ENCODE data around the gene UBR4.

The UBR4 gene

GRCh38 chr1:19240673-19241538 is 30.8 kb upstream of the UBR4 start:
- Histone ChIP-seq H3K4me2 (ENCODE audit: low read length, poor library complexity, severe bottlenecking) (no peak overlapping the region), H3K18ac (ENCODE audit: low read depth in 1 of 2, low read length in 2 of 2) (no peak overlapping the region), H3K9ac (ENCODE audit: low read length) (peak overlapping the region; percentile 74), H3K79me1 (replicated peaks; ENCODE audit: low read length, poor library complexity, severe bottlenecking) (peaks cover 31% of the 10 kb centered on the region), H3K4ac (ENCODE audit: low read depth in 1 of 2, low read length in 2 of 2) (no peak overlapping the region), H3K27ac (ENCODE audit: low read length, poor library complexity, severe bottlenecking) (no peak overlapping the region), H3K9me3 (ENCODE audit: control insufficient read depth, low read length) (no peaks in the 10 kb centered on the region), H2BK15ac (ENCODE audit: low read depth, poor library complexity, severe bottlenecking) (no peak overlapping the region), H3K4me3 (ENCODE audit: insufficient read depth in 1 of 2, low read depth in 1 of 2, low read length in 2 of 2) (no peak overlapping the region), H3K4me1 (ENCODE audit: control insufficient read depth, insufficient read depth, low read depth, low read length) (no peaks in the 10 kb centered on the region), H3K27me3 (ENCODE audit: control insufficient read depth in 1 of 2, insufficient read depth in 1 of 2, low read length in 2 of 2) (no peaks in the 10 kb centered on the region), H2AK5ac (ENCODE audit: low read length, severe bottlenecking) (no peak overlapping the region), H3K23ac (ENCODE audit: low read length in 2 of 2) (no peak overlapping the region), H2BK120ac (ENCODE audit: low read depth, low read length) (no peak overlapping the region), H4K91ac (ENCODE audit: low read length) (no peak overlapping the region), H2BK12ac (ENCODE audit: low read length in 2 of 2) (no peak overlapping the region), H3K14ac (ENCODE audit: low read length in 2 of 2) (no peak overlapping the region), H4K8ac (ENCODE audit: low read length) (no peak overlapping the region), H2AFZ (ENCODE audit: low read depth, low read length) (no peak overlapping the region), H3K36me3 (ENCODE audit: control insufficient read depth in 1 of 2, insufficient read depth in 2 of 2, low read depth in 1 of 2, low read length in 2 of 2) (peaks cover 66 to 83% of the 10 kb centered on the region in 2 experiments), H2BK5ac (ENCODE audit: low read depth, low read length, poor library complexity, severe bottlenecking) (no peak overlapping the region)
- 93% methylated on average over 7 of the region's 7 CpGs for WGBS
- DNase-seq = peak; percentile 70

GRCh38 chr1:19239876-19240275 is 29.8 kb upstream of the UBR4 start:
- H3K27me3 ChIP-seq (ENCODE audit: control insufficient read depth in 1 of 2, insufficient read depth in 1 of 2, low read length in 2 of 2) = no peaks in the 10 kb centered on the region
- H3K4me2 ChIP-seq (ENCODE audit: low read length, poor library complexity, severe bottlenecking) = no peak overlapping the region
- H3K18ac ChIP-seq (ENCODE audit: low read depth in 1 of 2, low read length in 2 of 2) = no peak overlapping the region
- H3K79me1 ChIP-seq (replicated peaks; ENCODE audit: low read length, poor library complexity, severe bottlenecking) = peaks cover 31% of the 10 kb centered on the region
- H2AK5ac ChIP-seq (ENCODE audit: low read length, severe bottlenecking) = no peak overlapping the region
- H3K9me3 ChIP-seq (ENCODE audit: control insufficient read depth, low read length) = no peaks in the 10 kb centered on the region
- no peak overlapping the region for H4K8ac ChIP-seq (ENCODE audit: low read length)
- H3K4me1 ChIP-seq (ENCODE audit: control insufficient read depth, insufficient read depth, low read depth, low read length) = no peaks in the 10 kb centered on the region
- H2AFZ ChIP-seq (ENCODE audit: low read depth, low read length) = no peak overlapping the region
- no peak overlapping the region for H3K27ac ChIP-seq (ENCODE audit: low read length, poor library complexity, severe bottlenecking)
- H3K4me3 ChIP-seq (ENCODE audit: insufficient read depth in 1 of 2, low read depth in 1 of 2, low read length in 2 of 2) = no peak overlapping the region
- WGBS = 96% methylated on average over 7 of the region's 7 CpGs
- no peak for DNase-seq
- no peak overlapping the region for H2BK120ac ChIP-seq (ENCODE audit: low read depth, low read length)
- no peak overlapping the region for H3K14ac ChIP-seq (ENCODE audit: low read length in 2 of 2)
- H3K36me3 ChIP-seq (ENCODE audit: control insufficient read depth in 1 of 2, insufficient read depth in 2 of 2, low read depth in 1 of 2, low read length in 2 of 2) = peaks cover 71 to 90% of the 10 kb centered on the region in 2 experiments
- H3K23ac ChIP-seq (ENCODE audit: low read length in 2 of 2) = no peak overlapping the region
- no peak overlapping the region for H2BK5ac ChIP-seq (ENCODE audit: low read depth, low read length, poor library complexity, severe bottlenecking)
- peak overlapping the region; percentile 28 for H3K9ac ChIP-seq (ENCODE audit: low read length)
- H4K91ac ChIP-seq (ENCODE audit: low read length) = no peak overlapping the region
- H3K4ac ChIP-seq (ENCODE audit: low read depth in 1 of 2, low read length in 2 of 2) = no peak overlapping the region
- no peak overlapping the region for H2BK12ac ChIP-seq (ENCODE audit: low read length in 2 of 2)
- no peak overlapping the region for H2BK15ac ChIP-seq (ENCODE audit: low read depth, poor library complexity, severe bottlenecking)

- Histone ChIP-seq H2AFZ (ENCODE audit: low read depth, low read length) (no peak overlapping the region), H3K4ac (ENCODE audit: low read depth in 1 of 2, low read length in 2 of 2) (no peak overlapping the region)
- 98% methylated on average over 3 of the region's 3 CpGs for WGBS
Observed at GRCh38 chr1:19234224-19234623, 24.2 kb upstream of the UBR4 start.

GRCh38 chr1:19232524-19232846 is 22.4 kb upstream of the UBR4 start:
- no peak overlapping the region for H4K8ac ChIP-seq (ENCODE audit: low read length)
- H3K4me1 ChIP-seq (ENCODE audit: control insufficient read depth, insufficient read depth, low read depth, low read length) = peaks cover 1% of the 10 kb centered on the region
- H3K4ac ChIP-seq (ENCODE audit: low read depth in 1 of 2, low read length in 2 of 2) = no peak overlapping the region

More at GRCh38 chr1:19234224-19234623, 24.2 kb upstream of the UBR4 start:
- no peak overlapping the region for H2BK15ac ChIP-seq (ENCODE audit: low read depth, poor library complexity, severe bottlenecking)
- no peak overlapping the region for H3K27ac ChIP-seq (ENCODE audit: low read length, poor library complexity, severe bottlenecking)
- H3K14ac ChIP-seq (ENCODE audit: low read length in 2 of 2) = no peak overlapping the region
- no peak overlapping the region for H4K91ac ChIP-seq (ENCODE audit: low read length)
- no peak overlapping the region for H3K4me3 ChIP-seq (ENCODE audit: insufficient read depth in 1 of 2, low read depth in 1 of 2, low read length in 2 of 2)
- DNase-seq = no peak
- peaks cover 1% of the 10 kb centered on the region for H3K4me1 ChIP-seq (ENCODE audit: control insufficient read depth, insufficient read depth, low read depth, low read length)
- peaks cover 68 to 88% of the 10 kb centered on the region in 2 experiments for H3K36me3 ChIP-seq (ENCODE audit: control insufficient read depth in 1 of 2, insufficient read depth in 2 of 2, low read depth in 1 of 2, low read length in 2 of 2)
- H3K9me3 ChIP-seq (ENCODE audit: control insufficient read depth, low read length) = no peaks in the 10 kb centered on the region
- H3K9ac ChIP-seq (ENCODE audit: low read length) = no peak overlapping the region
- H4K8ac ChIP-seq (ENCODE audit: low read length) = no peak overlapping the region
- no peak overlapping the region for H3K23ac ChIP-seq (ENCODE audit: low read length in 2 of 2)
- no peak overlapping the region for H2BK120ac ChIP-seq (ENCODE audit: low read depth, low read length)
- no peak overlapping the region for H2BK12ac ChIP-seq (ENCODE audit: low read length in 2 of 2)
- peaks cover 19% of the 10 kb centered on the region for H3K79me1 ChIP-seq (replicated peaks; ENCODE audit: low read length, poor library complexity, severe bottlenecking)
- H2BK5ac ChIP-seq (ENCODE audit: low read depth, low read length, poor library complexity, severe bottlenecking) = no peak overlapping the region
- no peak overlapping the region for H2AK5ac ChIP-seq (ENCODE audit: low read length, severe bottlenecking)
- H3K4me2 ChIP-seq (ENCODE audit: low read length, poor library complexity, severe bottlenecking) = no peak overlapping the region
- no peak overlapping the region for H3K18ac ChIP-seq (ENCODE audit: low read depth in 1 of 2, low read length in 2 of 2)
- no peaks in the 10 kb centered on the region for H3K27me3 ChIP-seq (ENCODE audit: control insufficient read depth in 1 of 2, insufficient read depth in 1 of 2, low read length in 2 of 2)

More at GRCh38 chr1:19232524-19232846, 22.4 kb upstream of the UBR4 start:
- Histone ChIP-seq H3K36me3 (ENCODE audit: control insufficient read depth in 1 of 2, insufficient read depth in 2 of 2, low read depth in 1 of 2, low read length in 2 of 2) (peaks cover 58 to 86% of the 10 kb centered on the region in 2 experiments), H3K18ac (ENCODE audit: low read depth in 1 of 2, low read length in 2 of 2) (no peak overlapping the region), H2BK12ac (ENCODE audit: low read length in 2 of 2) (no peak overlapping the region), H4K91ac (ENCODE audit: low read length) (no peak overlapping the region), H3K4me2 (ENCODE audit: low read length, poor library complexity, severe bottlenecking) (no peak overlapping the region), H3K9me3 (ENCODE audit: control insufficient read depth, low read length) (no peaks in the 10 kb centered on the region), H3K23ac (ENCODE audit: low read length in 2 of 2) (no peak overlapping the region), H3K79me1 (replicated peaks; ENCODE audit: low read length, poor library complexity, severe bottlenecking) (peaks cover 17% of the 10 kb centered on the region), H3K4me3 (ENCODE audit: insufficient read depth in 1 of 2, low read depth in 1 of 2, low read length in 2 of 2) (no peak overlapping the region), H2BK120ac (ENCODE audit: low read depth, low read length) (no peak overlapping the region), H2AK5ac (ENCODE audit: low read length, severe bottlenecking) (no peak overlapping the region), H3K14ac (ENCODE audit: low read length in 2 of 2) (no peak overlapping the region), H2BK5ac (ENCODE audit: low read depth, low read length, poor library complexity, severe bottlenecking) (no peak overlapping the region), H3K9ac (ENCODE audit: low read length) (no peak overlapping the region), H2AFZ (ENCODE audit: low read depth, low read length) (no peak overlapping the region), H2BK15ac (ENCODE audit: low read depth, poor library complexity, severe bottlenecking) (no peak overlapping the region), H3K27ac (ENCODE audit: low read length, poor library complexity, severe bottlenecking) (peak overlapping the region; percentile 0), H3K27me3 (ENCODE audit: control insufficient read depth in 1 of 2, insufficient read depth in 1 of 2, low read length in 2 of 2) (no peaks in the 10 kb centered on the region)
- DNase-seq = peak; percentile 46

Measured in mesenchymal stem cell (in vitro differentiated cells and primary cell).